ENCODE measurements around the gene ARHGEF38. TPM values are rescaled to one million over a fixed set of nuclear protein-coding genes. Genes with fewer than 3 reads are reported as not detected.

Gene ARHGEF38
- total and polyA plus RNA-seq, 8 donors: 0.61 to 23.2 (median 2.5) TPM

GRCh38 chr4:105650190-105650589, 97.8 kb downstream of the ARHGEF38 start:
- no peak for DNase-seq
- H3K27ac ChIP-seq: no peak overlapping the region
- H3K9me3 ChIP-seq: no peaks in the 10 kb centered on the region
- H3K36me3 ChIP-seq: no peaks in the 10 kb centered on the region
- TF ChIP-seq POLR2A (IDR thresholded peaks at IDR 0.05) (no peak), CTCF (IDR thresholded peaks at IDR 0.05) (no peak), EP300 (IDR thresholded peaks at IDR 0.05) (no peak), POLR2AphosphoS5 (IDR thresholded peaks at IDR 0.05) (no peak)
- no peak overlapping the region for H3K4me3 ChIP-seq
- no peaks in the 10 kb centered on the region for H3K27me3 ChIP-seq
- intact Hi-C loops (cut with DNase I; ENCODE audit: low total_unique reads): no loop called here
- 79 to 87% (median 82%) methylated on average over 1 of the region's 1 CpG for WGBS, 5 donors
- H3K4me1 ChIP-seq: no peaks in the 10 kb centered on the region

- H3K4me3 ChIP-seq: no peak overlapping the region
- H3K9me3 ChIP-seq: no peaks in the 10 kb centered on the region
- no peak for TF ChIP-seq POLR2AphosphoS5 (IDR thresholded peaks at IDR 0.05)
- no peak for TF ChIP-seq POLR2A (IDR thresholded peaks at IDR 0.05)
- no peak for TF ChIP-seq CTCF (IDR thresholded peaks at IDR 0.05)
- no peak for TF ChIP-seq EP300 (IDR thresholded peaks at IDR 0.05)
- no peaks in the 10 kb centered on the region for H3K36me3 ChIP-seq
- no peaks in the 10 kb centered on the region for H3K4me1 ChIP-seq
- H3K27ac ChIP-seq: no peak overlapping the region
- intact Hi-C loops (cut with DNase I; ENCODE audit: low total_unique reads): no loop called here
- H3K27me3 ChIP-seq: no peaks in the 10 kb centered on the region
- no peak for DNase-seq
Measured at GRCh38 chr4:105651884-105652283, 99.5 kb downstream of the ARHGEF38 start.

- intact Hi-C loops (cut with DNase I; ENCODE audit: low total_unique reads): no loop called here
- no peaks in the 10 kb centered on the region for H3K27me3 ChIP-seq
- no peaks in the 10 kb centered on the region for H3K4me1 ChIP-seq
- H3K36me3 ChIP-seq: no peaks in the 10 kb centered on the region
- no peak for DNase-seq
- no peak overlapping the region for H3K4me3 ChIP-seq
- H3K9me3 ChIP-seq: no peaks in the 10 kb centered on the region
- no peak overlapping the region for H3K27ac ChIP-seq
- WGBS, 5 donors: 54 to 76% (median 67%) methylated on average over 4 of the region's 4 CpGs
- TF ChIP-seq CTCF (IDR thresholded peaks at IDR 0.05) (no peak), POLR2AphosphoS5 (IDR thresholded peaks at IDR 0.05) (no peak), EP300 (IDR thresholded peaks at IDR 0.05) (no peak), POLR2A (IDR thresholded peaks at IDR 0.05) (no peak)
Measured at GRCh38 chr4:105652286-105652888, 100.0 kb downstream of the ARHGEF38 start.

GRCh38 chr4:105657117-105657765, 104.8 kb downstream of the ARHGEF38 start:
- no peak for TF ChIP-seq EP300 (IDR thresholded peaks at IDR 0.05)
- H3K4me3 ChIP-seq: no peak overlapping the region

GRCh38 chr4:105659190-105659589, 106.8 kb downstream of the ARHGEF38 start:
- Histone ChIP-seq H3K9me3 (no peaks in the 10 kb centered on the region), H3K4me3 (no peak overlapping the region), H3K4me1 (peaks cover 0 to 8% (median 2%) of the 10 kb centered on the region in 4 donors), H3K36me3 (no peaks in the 10 kb centered on the region), H3K27me3 (no peaks in the 10 kb centered on the region), H3K27ac (no peak overlapping the region)
- WGBS, 5 donors: 47 to 61% (median 51%) methylated on average over 6 of the region's 6 CpGs
- intact Hi-C loops (cut with DNase I; ENCODE audit: low total_unique reads): no loop called here
- TF ChIP-seq CTCF (IDR thresholded peaks at IDR 0.05): no peak
- no peak for TF ChIP-seq EP300 (IDR thresholded peaks at IDR 0.05)
- no peak for TF ChIP-seq POLR2A (IDR thresholded peaks at IDR 0.05)
- no peak for TF ChIP-seq POLR2AphosphoS5 (IDR thresholded peaks at IDR 0.05)
- DNase-seq: no peak

More at GRCh38 chr4:105657117-105657765, 104.8 kb downstream of the ARHGEF38 start:
- intact Hi-C loops (cut with DNase I; ENCODE audit: low total_unique reads): no loop called here
- Histone ChIP-seq H3K4me1 (peaks cover 0 to 8% (median 2%) of the 10 kb centered on the region in 4 donors), H3K27ac (no peak overlapping the region), H3K27me3 (no peaks in the 10 kb centered on the region), H3K9me3 (no peaks in the 10 kb centered on the region), H3K36me3 (no peaks in the 10 kb centered on the region)
- no peak for DNase-seq
